Skeletal muscle tissue (tissue), 5 donors: Measurements from ENCODE around the gene PRM2. TPM values are rescaled to one million over a fixed set of nuclear protein-coding genes. Genes with fewer than 3 reads are reported as not detected.

Source experiments
- H3K27ac ChIP-seq: one replicate; pipeline ENCODE4 v1.7.0; 2013; ENCODE audit warnings: mild to moderate bottlenecking, low read depth, low read length, inconsistent platforms
- H3K27me3 ChIP-seq, 3 donors: one replicate each; pipeline ENCODE4 v1.7.0; 2013; ENCODE audit warnings: low read length in 3 of 3; ENCODE audit not compliant: control insufficient read depth in 3 of 3, insufficient read depth in 3 of 3
- H3K36me3 ChIP-seq, 3 donors: one replicate each; pipeline ENCODE4 v1.7.0; 2013; ENCODE audit warnings: low read length in 3 of 3; ENCODE audit not compliant: control insufficient read depth in 3 of 3, insufficient read depth in 3 of 3
- H3K4me1 ChIP-seq, 3 donors: one replicate each; pipeline ENCODE4 v1.7.0; 2013; ENCODE audit warnings: low read length in 3 of 3, mild to moderate bottlenecking in 3 of 3; ENCODE audit not compliant: control insufficient read depth in 3 of 3, insufficient read depth in 3 of 3
- H3K4me3 ChIP-seq, 3 donors: one replicate each; pipeline ENCODE4 v1.7.0; 2013; ENCODE audit warnings: low read length in 3 of 3
- H3K9ac ChIP-seq, 3 donors: one replicate each; pipeline ENCODE4 v1.7.0; 2013; ENCODE audit warnings: low read length in 3 of 3, mild to moderate bottlenecking in 3 of 3, moderate library complexity in 2 of 3, low read depth in 1 of 3
- H3K9me3 ChIP-seq, 3 donors: one replicate each; pipeline ENCODE4 v1.7.0; 2013; ENCODE audit warnings: low read length in 3 of 3; ENCODE audit not compliant: control insufficient read depth in 3 of 3
- small RNA-seq: library from RNA; depleted of rRNA; stranded (forward); fragments of <200 nt; gene quantifications from one replicate; pipeline ENCODE3, GENCODE V24; 2014
- total RNA-seq: library from RNA; depleted of rRNA; stranded (reverse); fragments of >200 nt; gene quantifications from one replicate; pipeline ENCODE4 v1.2.3, GENCODE V29; 2014
- donor health status: Osteomylitis.

The PRM2 gene
- total RNA-seq, 1 donor from 2014 or later, result not detected

DNA sequence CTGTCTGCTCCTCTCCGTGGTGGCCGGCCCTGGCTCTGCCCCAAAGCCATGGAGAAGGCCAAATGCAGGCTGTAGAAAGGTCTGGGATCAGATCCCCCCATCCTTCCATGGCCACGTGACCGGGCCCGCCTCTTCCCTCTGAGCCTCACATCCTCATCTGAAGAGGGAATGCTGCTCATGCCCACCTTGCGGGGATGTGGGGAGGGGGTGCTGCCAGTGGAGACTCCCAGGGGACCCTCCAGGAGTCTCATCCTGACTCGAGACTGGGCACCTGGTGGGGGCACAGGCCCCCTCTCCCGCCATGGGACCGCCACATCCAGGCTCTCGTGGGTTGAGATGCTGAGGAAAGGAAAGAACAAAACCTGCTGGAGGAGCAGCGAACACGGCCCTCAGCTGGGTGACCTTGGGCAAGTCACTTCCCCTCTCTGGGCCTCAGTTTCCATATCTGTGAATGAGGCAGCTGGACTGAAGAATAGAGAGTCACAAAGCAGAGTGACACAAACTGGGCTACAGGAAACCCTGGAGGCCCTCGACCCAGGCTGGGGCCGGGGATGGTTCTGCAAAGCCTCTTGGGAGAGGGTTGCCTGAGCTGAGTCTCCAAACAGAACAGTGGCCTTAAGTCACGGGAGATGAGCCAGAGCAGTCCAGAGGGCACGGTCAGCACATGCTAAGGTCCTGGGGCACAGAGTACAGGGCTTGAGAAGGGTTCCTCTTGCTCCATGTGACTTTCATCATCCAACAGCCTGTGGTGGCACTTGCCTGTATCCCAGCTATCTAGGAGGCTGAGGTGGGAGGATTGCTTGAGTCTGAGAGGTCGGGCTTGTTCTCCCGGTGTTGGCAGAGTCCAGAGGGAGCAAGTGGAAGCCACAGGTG lies 50.4 kb downstream of the PRM2 start:
- no peak overlapping the region for H3K4me3 ChIP-seq
- H3K27ac ChIP-seq, result no peak overlapping the region

More for the DNA sequence above, 50.4 kb downstream of the PRM2 start:
- H3K9ac ChIP-seq, result no peak overlapping the region
- no peaks in the 10 kb centered on the region for H3K36me3 ChIP-seq
- H3K9me3 ChIP-seq, result no peaks in the 10 kb centered on the region
- H3K4me1 ChIP-seq, result peaks cover 0 to 14% (median 11%) of the 10 kb centered on the region in 3 donors
- H3K27me3 ChIP-seq, result no peaks in the 10 kb centered on the region

Small RNA genes within 50 kb of the gene (small RNA-seq; reads per million reads assigned to genes)
- gene MIR548H2 (not detected), gene RF00019 (not detected), gene RF00554 (not detected)

Other genes with a start within 250 kb of the PRM2 start
- gene SOCS1, start 20.3 kb downstream of the PRM2 start, total RNA-seq, result 1.0 TPM
- not detected for gene TNP2, start 7.2 kb downstream of the PRM2 start, total RNA-seq
- gene PRM3, start 2.9 kb downstream of the PRM2 start, total RNA-seq, result not detected
- not detected for gene PRM1, start 4.8 kb upstream of the PRM2 start, total RNA-seq
- gene RMI2, start 69.0 kb upstream of the PRM2 start, total RNA-seq, result 5.7 TPM